HepG2 (cell line): ENCODE measurements around the gene GPBAR1. TPM values are rescaled to one million over a fixed set of nuclear protein-coding genes. Genes with fewer than 3 reads are reported as not detected.

ENCODE experiments used
- DMAP1 ChIP-seq: IDR thresholded peaks from 2 replicates; pipeline ENCODE4 v1.6.1; 2016
- DPF2 ChIP-seq: sonication (generic); formaldehyde crosslinking; IDR thresholded peaks from 2 replicates; pipeline ENCODE4 v1.4.0; 2020; ENCODE audit warnings: mild to moderate bottlenecking, low read depth, missing genetic modification reagents, borderline replicate concordance
- HDAC2 ChIP-seq: sonication (generic); formaldehyde crosslinking; IDR thresholded peaks from 2 replicates; pipeline ENCODE4 v1.4.0; 2020; ENCODE audit warnings: missing genetic modification reagents
- MAFK ChIP-seq, 2 experiments: IDR thresholded peaks in 1 of 2; conservative IDR thresholded peaks in 1 of 2; 2 replicates each; pipeline ENCODE4 v1.6.1; 2011; ENCODE audit warnings: improper control_type of control experiment in 2 of 2, low read length in 2 of 2
- PITX1 ChIP-seq: sonication (generic); formaldehyde crosslinking; IDR thresholded peaks from 2 replicates; pipeline ENCODE4 v1.5.1; 2020; ENCODE audit warnings: mild to moderate bottlenecking, missing genetic modification reagents
- RARA ChIP-seq: IDR thresholded peaks from 2 replicates; pipeline ENCODE4 v1.6.1; 2016; ENCODE audit warnings: missing genetic modification reagents, missing compliant biosample characterization
- STAT5B ChIP-seq: sonication (generic); formaldehyde crosslinking; IDR thresholded peaks from 2 replicates; pipeline ENCODE4 v1.4.0; 2020; ENCODE audit warnings: missing genetic modification reagents
- ZBTB21 ChIP-seq: sonication (generic); formaldehyde crosslinking; IDR thresholded peaks from 2 replicates; pipeline ENCODE4 v1.4.0; 2020; ENCODE audit warnings: missing genetic modification reagents
- ZNF7 ChIP-seq: IDR thresholded peaks from 2 replicates; pipeline ENCODE4 v1.6.1; 2016; ENCODE audit warnings: missing biosample characterization, missing genetic modification reagents
- polyA plus RNA-seq, 8 experiments: library from polyadenylated mRNA; depleted of rRNA in 3 of 8; stranded (reverse) in 7 of 8; unstranded in 1 of 8; fragments of >200 nt; fragmentation: Illumina TruSeq in 4 of 8; extraction: Trizol in 4 of 8; gene quantifications; 2 replicates each; pipeline versions ENCODE4 v1.2.1 to v1.2.3, GENCODE V29; 2011 to 2016; ENCODE audit warnings: low read depth in 4 of 8, missing spikeins in 1 of 8, mixed read lengths in 1 of 8; ENCODE audit not compliant: insufficient read depth in 1 of 8
- total RNA-seq, 5 experiments: library from RNA; depleted of rRNA; stranded (reverse); fragments of >200 nt; fragmentation: Illumina TruSeq; extraction: Trizol; gene quantifications; 2 replicates each; pipeline ENCODE4 v1.2.3, GENCODE V29; 2016; ENCODE audit warnings: low read depth in 1 of 5
- TF ChIP-seq, protein P1 (sequence below): sonication (generic); formaldehyde crosslinking; IDR thresholded peaks from 2 replicates; pipeline ENCODE4 v1.4.0; 2020; ENCODE audit warnings: mild to moderate bottlenecking, missing genetic modification reagents
- TF ChIP-seq, protein P2 (sequence below): sonication (generic); formaldehyde crosslinking; conservative IDR thresholded peaks from 2 replicates; pipeline ENCODE4 v1.8.0; 2022; ENCODE audit warnings: mild to moderate bottlenecking, moderate library complexity, missing genetic modification reagents
- TF ChIP-seq, protein P3 (sequence below): IDR thresholded peaks from 2 replicates; pipeline ENCODE4 v1.6.1; 2012; ENCODE audit warnings: inconsistent platforms
- TF ChIP-seq, protein P4 (sequence below): sonication (generic); formaldehyde crosslinking; IDR thresholded peaks from 2 replicates; pipeline ENCODE4 v1.5.1; 2020; ENCODE audit warnings: mild to moderate bottlenecking, missing genetic modification reagents, moderate library complexity

GPBAR1 gene
- total and polyA plus RNA-seq, 2 of the 13 experiments (the other 11 are each of a cell fraction or from before 2014, with no cell fraction given): 0.05 to 0.09 TPM

DNA sequence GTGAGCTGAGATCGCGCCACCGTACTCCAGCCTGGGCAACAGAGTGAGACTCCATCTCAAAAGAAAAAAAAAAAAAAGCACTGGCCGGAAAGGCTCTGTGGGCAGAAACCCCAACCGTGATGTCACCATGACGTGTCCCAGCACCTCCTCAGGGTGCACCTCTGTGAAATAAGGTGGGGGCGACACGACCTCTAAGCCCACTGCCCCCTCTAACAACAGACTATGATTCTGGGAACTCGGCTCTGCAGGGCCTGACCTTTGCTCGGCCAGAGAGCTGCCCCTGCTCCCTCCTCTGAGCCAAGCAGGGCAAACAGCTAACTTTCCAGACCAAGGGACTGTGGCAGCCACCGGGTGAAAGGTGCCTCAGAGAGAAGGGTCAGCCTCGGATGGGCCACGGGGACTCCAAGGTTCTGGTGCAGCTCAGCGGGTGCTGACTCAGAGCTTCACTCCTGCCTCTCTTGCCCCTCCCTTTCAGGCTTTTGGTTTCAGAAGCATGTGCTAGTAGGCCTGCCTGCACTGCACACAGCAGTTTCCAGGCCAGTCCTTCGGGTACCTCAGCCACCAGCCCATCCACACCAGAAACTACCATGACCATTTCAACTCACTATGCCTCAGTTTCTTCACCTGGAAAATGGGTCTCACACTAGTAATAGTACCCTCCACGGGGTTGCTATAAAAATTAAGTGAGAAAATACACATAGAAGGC, 23.4 kb downstream of the GPBAR1 start (continued):
- TF ChIP-seq, protein P1, sequence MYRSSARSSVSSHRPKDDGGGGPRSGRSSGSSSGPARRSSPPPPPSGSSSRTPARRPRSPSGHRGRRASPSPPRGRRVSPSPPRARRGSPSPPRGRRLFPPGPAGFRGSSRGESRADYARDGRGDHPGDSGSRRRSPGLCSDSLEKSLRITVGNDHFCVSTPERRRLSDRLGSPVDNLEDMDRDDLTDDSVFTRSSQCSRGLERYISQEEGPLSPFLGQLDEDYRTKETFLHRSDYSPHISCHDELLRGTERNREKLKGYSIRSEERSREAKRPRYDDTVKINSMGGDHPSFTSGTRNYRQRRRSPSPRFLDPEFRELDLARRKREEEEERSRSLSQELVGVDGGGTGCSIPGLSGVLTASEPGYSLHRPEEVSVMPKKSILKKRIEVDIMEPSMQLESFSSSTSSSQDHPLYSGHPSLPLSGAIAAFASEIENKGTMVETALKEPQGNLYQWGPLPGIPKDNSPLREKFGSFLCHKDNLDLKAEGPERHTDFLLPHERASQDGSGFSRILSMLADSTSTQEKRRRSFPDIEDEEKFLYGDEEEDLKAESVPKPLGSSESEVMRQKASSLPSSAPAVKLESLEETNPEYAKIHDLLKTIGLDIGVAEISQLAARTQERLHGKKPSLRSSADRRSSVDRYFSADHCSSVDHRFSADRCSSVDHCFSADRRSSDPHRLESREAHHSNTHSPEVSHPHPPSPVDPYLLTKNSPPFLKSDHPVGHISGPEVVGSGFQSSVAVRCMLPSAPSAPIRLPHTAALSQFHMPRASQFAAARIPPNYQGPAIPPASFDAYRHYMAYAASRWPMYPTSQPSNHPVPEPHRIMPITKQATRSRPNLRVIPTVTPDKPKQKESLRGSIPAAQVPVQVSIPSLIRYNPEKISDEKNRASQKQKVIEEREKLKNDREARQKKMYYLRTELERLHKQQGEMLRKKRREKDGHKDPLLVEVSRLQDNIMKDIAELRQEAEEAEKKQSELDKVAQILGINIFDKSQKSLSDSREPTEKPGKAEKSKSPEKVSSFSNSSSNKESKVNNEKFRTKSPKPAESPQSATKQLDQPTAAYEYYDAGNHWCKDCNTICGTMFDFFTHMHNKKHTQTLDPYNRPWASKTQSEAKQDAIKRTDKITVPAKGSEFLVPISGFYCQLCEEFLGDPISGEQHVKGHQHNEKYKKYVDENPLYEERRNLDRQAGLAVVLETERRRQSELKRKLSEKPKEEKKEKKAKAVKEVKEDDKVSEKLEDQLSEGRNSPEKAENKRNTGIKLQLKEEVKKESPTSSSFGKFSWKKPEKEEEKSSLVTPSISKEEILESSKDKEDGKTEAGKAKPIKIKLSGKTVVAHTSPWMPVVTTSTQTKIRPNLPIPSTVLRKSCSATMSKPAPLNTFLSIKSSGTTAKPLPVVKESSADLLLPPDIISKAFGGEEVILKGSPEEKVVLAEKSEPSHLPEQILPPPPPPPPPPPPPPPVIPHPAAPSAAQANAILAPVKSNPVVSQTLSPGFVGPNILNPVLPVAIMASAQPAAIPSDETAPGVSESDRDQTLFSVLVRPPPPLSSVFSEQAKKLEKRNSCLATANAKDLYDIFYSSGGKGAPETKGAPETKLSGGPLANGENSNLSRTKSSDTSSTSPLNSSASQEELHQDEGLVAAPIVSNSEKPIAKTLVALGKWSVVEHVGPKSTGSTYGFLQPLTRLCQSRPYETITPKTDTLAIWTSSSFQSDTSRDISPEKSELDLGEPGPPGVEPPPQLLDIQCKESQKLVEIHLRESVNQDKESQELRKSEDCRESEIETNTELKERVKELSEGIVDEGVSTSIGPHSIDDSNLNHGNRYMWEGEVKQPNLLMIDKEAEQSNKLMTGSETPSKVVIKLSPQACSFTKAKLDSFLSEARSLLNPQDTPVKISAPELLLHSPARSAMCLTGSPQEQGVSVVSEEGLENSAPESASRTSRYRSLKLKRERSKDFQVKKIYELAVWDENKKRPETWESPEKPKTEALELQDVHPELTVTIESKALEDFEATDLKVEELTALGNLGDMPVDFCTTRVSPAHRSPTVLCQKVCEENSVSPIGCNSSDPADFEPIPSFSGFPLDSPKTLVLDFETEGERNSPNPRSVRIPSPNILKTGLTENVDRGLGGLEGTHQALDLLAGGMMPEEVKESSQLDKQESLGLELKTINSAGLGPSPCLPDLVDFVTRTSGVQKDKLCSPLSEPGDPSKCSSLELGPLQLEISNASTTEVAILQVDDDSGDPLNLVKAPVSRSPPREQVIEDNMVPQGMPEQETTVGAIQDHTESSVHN: no peak
- TF ChIP-seq DMAP1: peak; percentile 36; the same call in 1 of the 2 replicates
- TF ChIP-seq, protein P2, sequence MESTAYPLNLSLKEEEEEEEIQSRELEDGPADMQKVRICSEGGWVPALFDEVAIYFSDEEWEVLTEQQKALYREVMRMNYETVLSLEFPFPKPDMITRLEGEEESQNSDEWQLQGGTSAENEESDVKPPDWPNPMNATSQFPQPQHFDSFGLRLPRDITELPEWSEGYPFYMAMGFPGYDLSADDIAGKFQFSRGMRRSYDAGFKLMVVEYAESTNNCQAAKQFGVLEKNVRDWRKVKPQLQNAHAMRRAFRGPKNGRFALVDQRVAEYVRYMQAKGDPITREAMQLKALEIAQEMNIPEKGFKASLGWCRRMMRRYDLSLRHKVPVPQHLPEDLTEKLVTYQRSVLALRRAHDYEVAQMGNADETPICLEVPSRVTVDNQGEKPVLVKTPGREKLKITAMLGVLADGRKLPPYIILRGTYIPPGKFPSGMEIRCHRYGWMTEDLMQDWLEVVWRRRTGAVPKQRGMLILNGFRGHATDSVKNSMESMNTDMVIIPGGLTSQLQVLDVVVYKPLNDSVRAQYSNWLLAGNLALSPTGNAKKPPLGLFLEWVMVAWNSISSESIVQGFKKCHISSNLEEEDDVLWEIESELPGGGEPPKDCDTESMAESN: 0 out of 2 replicates have a peak, but pooled peaks have one; percentile 29
- peak; percentile 35; the same call in 1 of the 2 replicates for TF ChIP-seq HDAC2 (CRISPR knock-in tag)
- TF ChIP-seq PITX1 (CRISPR knock-in tag): peak; percentile 63
- no peak for TF ChIP-seq ZBTB21
- TF ChIP-seq DPF2 (CRISPR knock-in tag): no peak; the same call in 1 of the 2 replicates
- peak; percentile 43 to 56; a peak in 3 of 4 replicates for TF ChIP-seq MAFK (conservative IDR thresholded peaks at IDR 0.05 in 1 of 2, IDR thresholded peaks at IDR 0.05 in 1 of 2; ENCODE audit: low read length in 2 of 2)
- TF ChIP-seq, protein P3, sequence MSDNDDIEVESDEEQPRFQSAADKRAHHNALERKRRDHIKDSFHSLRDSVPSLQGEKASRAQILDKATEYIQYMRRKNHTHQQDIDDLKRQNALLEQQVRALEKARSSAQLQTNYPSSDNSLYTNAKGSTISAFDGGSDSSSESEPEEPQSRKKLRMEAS: peak; percentile 43; the same call in 1 of the 2 replicates
- TF ChIP-seq ZNF7 (CRISPR knock-in tag): peak; percentile 31; the same call in 1 of the 2 replicates
- TF ChIP-seq, protein P4, sequence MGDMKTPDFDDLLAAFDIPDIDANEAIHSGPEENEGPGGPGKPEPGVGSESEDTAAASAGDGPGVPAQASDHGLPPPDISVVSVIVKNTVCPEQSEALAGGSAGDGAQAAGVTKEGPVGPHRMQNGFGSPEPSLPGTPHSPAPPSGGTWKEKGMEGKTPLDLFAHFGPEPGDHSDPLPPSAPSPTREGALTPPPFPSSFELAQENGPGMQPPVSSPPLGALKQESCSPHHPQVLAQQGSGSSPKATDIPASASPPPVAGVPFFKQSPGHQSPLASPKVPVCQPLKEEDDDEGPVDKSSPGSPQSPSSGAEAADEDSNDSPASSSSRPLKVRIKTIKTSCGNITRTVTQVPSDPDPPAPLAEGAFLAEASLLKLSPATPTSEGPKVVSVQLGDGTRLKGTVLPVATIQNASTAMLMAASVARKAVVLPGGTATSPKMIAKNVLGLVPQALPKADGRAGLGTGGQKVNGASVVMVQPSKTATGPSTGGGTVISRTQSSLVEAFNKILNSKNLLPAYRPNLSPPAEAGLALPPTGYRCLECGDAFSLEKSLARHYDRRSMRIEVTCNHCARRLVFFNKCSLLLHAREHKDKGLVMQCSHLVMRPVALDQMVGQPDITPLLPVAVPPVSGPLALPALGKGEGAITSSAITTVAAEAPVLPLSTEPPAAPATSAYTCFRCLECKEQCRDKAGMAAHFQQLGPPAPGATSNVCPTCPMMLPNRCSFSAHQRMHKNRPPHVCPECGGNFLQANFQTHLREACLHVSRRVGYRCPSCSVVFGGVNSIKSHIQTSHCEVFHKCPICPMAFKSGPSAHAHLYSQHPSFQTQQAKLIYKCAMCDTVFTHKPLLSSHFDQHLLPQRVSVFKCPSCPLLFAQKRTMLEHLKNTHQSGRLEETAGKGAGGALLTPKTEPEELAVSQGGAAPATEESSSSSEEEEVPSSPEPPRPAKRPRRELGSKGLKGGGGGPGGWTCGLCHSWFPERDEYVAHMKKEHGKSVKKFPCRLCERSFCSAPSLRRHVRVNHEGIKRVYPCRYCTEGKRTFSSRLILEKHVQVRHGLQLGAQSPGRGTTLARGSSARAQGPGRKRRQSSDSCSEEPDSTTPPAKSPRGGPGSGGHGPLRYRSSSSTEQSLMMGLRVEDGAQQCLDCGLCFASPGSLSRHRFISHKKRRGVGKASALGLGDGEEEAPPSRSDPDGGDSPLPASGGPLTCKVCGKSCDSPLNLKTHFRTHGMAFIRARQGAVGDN (CRISPR knock-in tag): peak; percentile 91
- TF ChIP-seq STAT5B (CRISPR knock-in tag): 0 out of 2 replicates have a peak, but pooled peaks have one; percentile 7
- peak; percentile 54 for TF ChIP-seq RARA (CRISPR knock-in tag)
